H1 (cell line): ENCODE data around the gene PRXL2A. TPM values are rescaled to one million over a fixed set of nuclear protein-coding genes. Genes with fewer than 3 reads are reported as not detected.

Source experiments
- CTCF ChIA-PET: fragments of 300-600 bp; sonication (Branson Sonifier 250); formaldehyde crosslinking; loops from one replicate; lab custom pipeline; 2021; ENCODE audit not compliant: partially characterized antibody; lab: Charles Lee
- POLR2A ChIA-PET: fragments of 300-600 bp; sonication (Branson Sonifier 250); formaldehyde crosslinking; loops from one replicate; lab custom pipeline; 2021; ENCODE audit warnings: inconsistent platforms; ENCODE audit not compliant: partially characterized antibody; lab: Charles Lee
- DNase-seq, 2 experiments: peaks; one replicate each; pipeline versions ENCODE4 v3.0.0 to v3.0.0-alpha.2; 2010 to 2022; ENCODE audit warnings: low spot score in 2 of 2, low read depth in 1 of 2, mixed read lengths in 1 of 2
- FAIRE-seq: peaks from 2 replicates; lab custom pipeline; 2011; peaks lifted over from hg19 to GRCh38; lab: Jason Lieb, UNC
- H2AFZ ChIP-seq: 2 replicates; pipeline ENCODE4 v1.8.1; 2012; ENCODE audit warnings: low read length, inconsistent platforms
- H2AK5ac ChIP-seq: 2 replicates; pipeline ENCODE4 v1.6.1; 2013; ENCODE audit warnings: low read depth, low read length
- H2BK120ac ChIP-seq: replicated peaks from 2 replicates; pipeline ENCODE3; 2013; ENCODE audit warnings: low read depth, low read length, inconsistent platforms
- H2BK12ac ChIP-seq: 2 replicates; pipeline ENCODE4 v1.6.1; 2013; ENCODE audit warnings: low read depth, low read length
- H2BK15ac ChIP-seq: 2 replicates; pipeline ENCODE4 v1.6.1; 2013; ENCODE audit warnings: low read length
- H2BK20ac ChIP-seq: 2 replicates; pipeline ENCODE4 v1.6.1; 2013; ENCODE audit warnings: low read length
- H2BK5ac ChIP-seq: 2 replicates; pipeline ENCODE4 v1.6.1; 2013; ENCODE audit warnings: low read depth, low read length
- H3K14ac ChIP-seq: 2 replicates; pipeline ENCODE4 v1.6.1; 2013; ENCODE audit warnings: inconsistent platforms; ENCODE audit not compliant: insufficient read length
- H3K18ac ChIP-seq: 2 replicates; pipeline ENCODE4 v1.6.1; 2013; ENCODE audit warnings: low read length; ENCODE audit errors: extremely low read depth
- H3K23ac ChIP-seq: 2 replicates; pipeline ENCODE4 v1.6.1; 2013; ENCODE audit warnings: inconsistent platforms; ENCODE audit not compliant: insufficient read length
- H3K23me2 ChIP-seq: 2 replicates; pipeline ENCODE4 v1.6.1; 2013; ENCODE audit warnings: low read depth, low read length
- H3K27ac ChIP-seq: 2 replicates; pipeline ENCODE4 v1.6.1; 2011; ENCODE audit warnings: low read depth, low read length, inconsistent platforms
- H3K27me3 ChIP-seq, 4 experiments: replicated peaks in 1 of 4; 1 replicate in 1 of 4; 2 replicates in 3 of 4; pipeline versions ENCODE4 v1.6.1 to v1.8.1; 2011 to 2013; ENCODE audit warnings: low read length in 3 of 4, mild to moderate bottlenecking in 3 of 4, inconsistent platforms in 2 of 4, mixed read lengths in 2 of 4, moderate library complexity in 1 of 4; ENCODE audit not compliant: control insufficient read depth in 3 of 4, insufficient read depth in 3 of 4; ENCODE audit errors: extremely low read depth in 1 of 4
- H3K36me3 ChIP-seq, 4 experiments: 2 replicates each; pipeline versions ENCODE4 v1.6.1 to v1.8.1; 2011 to 2013; ENCODE audit warnings: mild to moderate bottlenecking in 4 of 4, low read length in 3 of 4, moderate library complexity in 2 of 4, control low read depth in 1 of 4, inconsistent platforms in 1 of 4; ENCODE audit not compliant: insufficient read depth in 4 of 4, control insufficient read depth in 2 of 4
- H3K4ac ChIP-seq: replicated peaks from 2 replicates; pipeline ENCODE3; 2013; ENCODE audit warnings: low read length, low read depth, mixed read lengths, inconsistent platforms; ENCODE audit not compliant: insufficient read length
- H3K4me1 ChIP-seq, 4 experiments: replicated peaks in 1 of 4; 1 replicate in 1 of 4; 2 replicates in 3 of 4; pipeline versions ENCODE4 v1.6.1 to v1.8.1; 2011 to 2013; ENCODE audit warnings: low read length in 3 of 4, inconsistent platforms in 2 of 4, mixed read lengths in 1 of 4; ENCODE audit not compliant: insufficient read depth in 4 of 4, control insufficient read depth in 3 of 4
- H3K4me2 ChIP-seq, 2 experiments: 2 replicates each; pipeline versions ENCODE4 v1.6.1 to v1.8.1; 2011 to 2013; ENCODE audit warnings: low read depth in 2 of 2, low read length in 2 of 2, control low read depth in 1 of 2, inconsistent platforms in 1 of 2, mild to moderate bottlenecking in 1 of 2; ENCODE audit not compliant: insufficient read depth in 1 of 2
- H3K4me3 ChIP-seq, 4 experiments: fragments of 200-600, 300-600 bp in 1 of 4; sonication (generic), shearing (Covaris generic), sonication (Bioruptor Twin) in 1 of 4; 2 replicates each; pipeline versions ENCODE4 v1.5.1 to v1.8.1; 2011 to 2016; ENCODE audit warnings: low read length in 4 of 4, low read depth in 3 of 4, control low read depth in 2 of 4, inconsistent platforms in 2 of 4, mild to moderate bottlenecking in 2 of 4, mixed read lengths in 1 of 4, moderate library complexity in 1 of 4; ENCODE audit not compliant: insufficient read depth in 2 of 4; ENCODE audit errors: extremely low read depth in 1 of 4
- H3K56ac ChIP-seq: replicated peaks from 2 replicates; pipeline ENCODE3; 2013; ENCODE audit warnings: low read depth, mild to moderate bottlenecking, mixed read lengths, low read length, inconsistent platforms; ENCODE audit not compliant: insufficient read length
- H3K79me1 ChIP-seq: 2 replicates; pipeline ENCODE4 v1.6.1; 2013; ENCODE audit warnings: low read depth, low read length, control low read depth
- H3K79me2 ChIP-seq, 2 experiments: 2 replicates each; pipeline versions ENCODE4 v1.6.1 to v1.8.1; 2012 to 2013; ENCODE audit warnings: low read length in 2 of 2, mild to moderate bottlenecking in 2 of 2, inconsistent platforms in 1 of 2; ENCODE audit not compliant: insufficient read depth in 2 of 2, control insufficient read depth in 1 of 2
- H3K9ac ChIP-seq, 4 experiments: replicated peaks in 1 of 4; 1 replicate in 1 of 4; 2 replicates in 3 of 4; pipeline versions ENCODE4 v1.6.1 to v1.8.1; 2011 to 2013; ENCODE audit warnings: low read depth in 3 of 4, low read length in 3 of 4, control low read depth in 2 of 4, mild to moderate bottlenecking in 2 of 4, moderate library complexity in 2 of 4, inconsistent platforms in 1 of 4; ENCODE audit errors: extremely low read depth in 1 of 4
- H3K9me3 ChIP-seq, 2 experiments: 2 replicates each; pipeline versions ENCODE4 v1.6.1 to v1.8.1; 2012 to 2013; ENCODE audit warnings: mild to moderate bottlenecking in 2 of 2, moderate library complexity in 2 of 2, control low read depth in 1 of 2, inconsistent platforms in 1 of 2, low read depth in 1 of 2, low read length in 1 of 2, mixed read lengths in 1 of 2; ENCODE audit not compliant: insufficient read depth in 2 of 2
- H4K20me1 ChIP-seq, 2 experiments: replicated peaks in 1 of 2; 2 replicates each; pipeline versions ENCODE3 to v1.8.1; 2011 to 2013; ENCODE audit warnings: inconsistent platforms in 2 of 2, low read length in 2 of 2, mild to moderate bottlenecking in 1 of 2; ENCODE audit not compliant: insufficient read depth in 2 of 2, control insufficient read depth in 1 of 2
- H4K5ac ChIP-seq: 2 replicates; pipeline ENCODE4 v1.6.1; 2013; ENCODE audit warnings: low read length, low read depth, mixed read lengths, inconsistent platforms; ENCODE audit not compliant: insufficient read length
- H4K8ac ChIP-seq: 2 replicates; pipeline ENCODE4 v1.8.0; 2013; ENCODE audit warnings: mild to moderate bottlenecking, moderate library complexity, low read length, inconsistent platforms; ENCODE audit not compliant: insufficient read depth; ENCODE audit errors: extremely low read depth
- H4K91ac ChIP-seq: replicated peaks from 2 replicates; pipeline ENCODE3; 2013; ENCODE audit warnings: low read length, mixed read lengths, inconsistent platforms; ENCODE audit not compliant: insufficient read length
- GABPA ChIP-seq: IDR thresholded peaks from 2 replicates; pipeline ENCODE4 v1.6.1; 2011; ENCODE audit warnings: mild to moderate bottlenecking, low read length, moderate library complexity, borderline replicate concordance; ENCODE audit not compliant: insufficient read depth
- RFX5 ChIP-seq: IDR thresholded peaks from 2 replicates; pipeline ENCODE4 v1.6.1; 2011; ENCODE audit warnings: low read depth, low read length, improper control_type of control experiment, borderline replicate concordance
- SRF ChIP-seq: IDR thresholded peaks from 2 replicates; pipeline ENCODE4 v1.6.1; 2011; ENCODE audit warnings: mild to moderate bottlenecking, low read depth, low read length, moderate library complexity
- SUZ12 ChIP-seq: fragments of 200-600 bp; sonication (generic); IDR thresholded peaks from 2 replicates; pipeline ENCODE4 v1.6.1; 2012; ENCODE audit warnings: mild to moderate bottlenecking, inconsistent platforms, low read length, moderate library complexity, mixed read lengths
- TEAD4 ChIP-seq: IDR thresholded peaks from 2 replicates; pipeline ENCODE4 v1.6.1; 2012; ENCODE audit warnings: low read depth, low read length, inconsistent platforms, mixed read lengths
- WGBS, 2 experiments: shearing (Covaris generic) in 1 of 2; methylation state at CpG; one replicate each; pipeline versions ENCODE4 v1.1.6 to v1.1.7; 2013 to 2015; ENCODE audit warnings: low lambda C conversion rate in 2 of 2, mixed read lengths in 2 of 2, inconsistent platforms in 1 of 2, low coverage in 1 of 2, missing lambda C conversion rate in 1 of 2; ENCODE audit not compliant: insufficient replicate concordance in 2 of 2, insufficient coverage in 1 of 2, insufficient read length in 1 of 2; ENCODE audit errors: extremely low coverage in 1 of 2, missing lambda C conversion rate in 1 of 2; 5-methylcytosine and 5-hydroxymethylcytosine counted together
- polyA plus RNA-seq, 7 experiments: library from polyadenylated mRNA; depleted of rRNA in 3 of 7; stranded (reverse) in 5 of 7; unstranded in 2 of 7; fragments of >200 nt in 5 of 7; fragments of 200-250 nt in 2 of 7; gene quantifications; 1 replicate in 5 of 7; 2 replicates in 1 of 7; 4 replicates in 1 of 7; pipeline versions ENCODE4 v1.2.1 to v1.2.3, GENCODE V29; 2011 to 2013; ENCODE audit warnings: missing spikeins in 2 of 7, mixed read lengths in 2 of 7
- total RNA-seq: library from RNA; stranded (reverse); fragmentation: NEBNext Ultra II Directional; extraction: Animal tissue kit (Norgen Biotek cat#: 25700); gene quantifications from 2 replicates; pipeline ENCODE4 v1.2.1, GENCODE V29; 2021

PRXL2A gene
- total and polyA plus RNA-seq, 2 of the 8 experiments (the other 6 are each of a cell fraction or from before 2014, with no cell fraction given), result 13.4 to 58.3 TPM

DNA sequence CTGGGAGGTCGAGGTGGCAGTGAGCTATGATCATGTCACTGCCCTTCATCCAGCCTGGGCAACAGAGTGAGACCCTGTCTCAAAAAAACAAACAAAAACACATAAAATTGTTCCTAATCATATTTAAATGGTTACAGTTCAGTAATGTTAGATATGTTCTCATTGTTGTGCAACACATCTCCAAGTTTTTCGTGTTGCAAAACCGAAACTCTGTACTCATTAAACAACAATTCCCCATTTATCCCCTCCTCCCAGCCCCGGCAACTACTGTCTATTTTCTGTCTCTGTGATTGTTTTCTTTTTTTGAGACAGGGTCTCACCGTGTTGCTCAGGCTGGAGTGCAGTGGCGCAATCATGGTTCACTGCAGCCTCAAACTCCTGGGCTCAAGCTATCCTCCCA lies 16.1 kb upstream of the PRXL2A start:
- Histone ChIP-seq H3K27me3 (no peaks in the 10 kb centered on the region), H3K36me3 (no peaks in the 10 kb centered on the region), H2BK20ac (no peak overlapping the region), H3K79me2 (no peaks in the 10 kb centered on the region), H3K9ac (no peak overlapping the region), H2BK120ac (no peak overlapping the region), H3K9me3 (no peaks in the 10 kb centered on the region), H2AFZ (no peak overlapping the region), H3K4ac (no peak overlapping the region), H4K8ac (no peak overlapping the region), H2AK5ac (no peak overlapping the region), H3K79me1 (no peaks in the 10 kb centered on the region), H3K18ac (no peak overlapping the region), H2BK15ac (no peak overlapping the region), H3K27ac (no peak overlapping the region), H4K20me1 (no peaks in the 10 kb centered on the region), H3K23me2 (no peaks in the 10 kb centered on the region), H3K4me3 (no peak overlapping the region), H3K23ac (no peak overlapping the region), H3K4me2 (no peak overlapping the region), H4K5ac (no peak overlapping the region), H3K4me1 (no peaks in the 10 kb centered on the region; a peak in 1 of 7 replicates), H3K14ac (no peak overlapping the region), H2BK5ac (no peak overlapping the region), H4K91ac (no peak overlapping the region), H2BK12ac (no peak overlapping the region), H3K56ac (no peak overlapping the region)
- 88% methylated on average over 6 of the region's 6 CpGs; no CpG with 5 or more reads in 1 of the 2 experiments for WGBS, 2 experiments
- POLR2A ChIA-PET, result no interaction called here
- FAIRE-seq (no peak), DNase-seq (no peak)
- TF ChIP-seq SRF (no peak), SUZ12 (no peak), RFX5 (no peak), GABPA (no peak), TEAD4 (no peak)
- CTCF ChIA-PET, result interaction anchor here (0.7 to 1.5 kb wide), 7 partner anchors 9 to 272 kb away, joined by 3 to 5 read pairs (median 3); no protein-coding TSS in a partner anchor
